Peyer's patch (tissue), 4 donors: ENCODE measurements around the gene CRYBG3. TPM values are rescaled to one million over a fixed set of nuclear protein-coding genes. Genes with fewer than 3 reads are reported as not detected.

Source experiments
- DNase-seq, 3 donors: peaks; one replicate each; pipeline ENCODE4 v3.0.0-alpha.2; 2017 to 2019
- H3K27ac ChIP-seq, 4 donors: fragments of 200-600 bp; sonication (generic); one replicate each; pipeline ENCODE4 v1.5.1; 2016 to 2019
- H3K27me3 ChIP-seq, 2 donors: fragments of 200-600 bp; sonication (generic); one replicate each; pipeline ENCODE4 v1.5.1; 2019
- H3K36me3 ChIP-seq, 3 donors: fragments of 200-600 bp; sonication (generic); one replicate each; pipeline ENCODE4 v1.5.1; 2016 to 2019
- H3K4me1 ChIP-seq, 4 donors: fragments of 200-600 bp; sonication (generic); one replicate each; pipeline ENCODE4 v1.5.1; 2016 to 2019
- H3K4me3 ChIP-seq, 4 donors: fragments of 200-600 bp; sonication (generic); 1 replicate in 3 of 4; 2 replicates in 1 of 4; pipeline ENCODE4 v1.5.1; 2016 to 2019; ENCODE audit warnings: mild to moderate bottlenecking in 1 of 4
- H3K9me3 ChIP-seq, 4 donors: fragments of 200-600 bp; sonication (generic); one replicate each; pipeline ENCODE4 v1.5.1; 2016 to 2019; ENCODE audit warnings: mild to moderate bottlenecking in 1 of 4
- POLR2A ChIP-seq, 2 donors: fragments of 450-650 bp; IDR thresholded peaks; one replicate each; pipeline ENCODE4 v1.5.1; 2017; ENCODE audit warnings: antibody characterized with exemption in 2 of 2, mild to moderate bottlenecking in 2 of 2, moderate library complexity in 2 of 2
- total RNA-seq, 4 donors: library from RNA; depleted of rRNA; stranded (reverse); fragments of >200 nt; gene quantifications; one replicate each; pipeline ENCODE4 v1.1.0, GENCODE V29; 2016
- TF ChIP-seq, protein P1 (sequence below), 6 experiments: fragments of 450-650 bp in 4 of 6; fragments of 200-600 bp in 2 of 6; sonication (generic) in 1 of 6; IDR thresholded peaks; one replicate each; pipeline ENCODE4 v1.5.1; 2017 to 2019; ENCODE audit warnings: antibody characterized with exemption in 6 of 6, mild to moderate bottlenecking in 3 of 6, moderate library complexity in 1 of 6

The CRYBG3 gene
- total RNA-seq, 4 donors from 2014 or later = 11.4 to 47.0 (median 16.9) TPM

GRCh38 chr3:97804471-97804870 is 17.3 kb upstream of the CRYBG3 start:
- H3K27me3 ChIP-seq = no peaks in the 10 kb centered on the region
- H3K9me3 ChIP-seq = no peaks in the 10 kb centered on the region
- DNase-seq = no peak
- no peaks in the 10 kb centered on the region for H3K4me1 ChIP-seq
- no peak for TF ChIP-seq POLR2A (IDR thresholded peaks at IDR 0.05)
- TF ChIP-seq, protein P1, sequence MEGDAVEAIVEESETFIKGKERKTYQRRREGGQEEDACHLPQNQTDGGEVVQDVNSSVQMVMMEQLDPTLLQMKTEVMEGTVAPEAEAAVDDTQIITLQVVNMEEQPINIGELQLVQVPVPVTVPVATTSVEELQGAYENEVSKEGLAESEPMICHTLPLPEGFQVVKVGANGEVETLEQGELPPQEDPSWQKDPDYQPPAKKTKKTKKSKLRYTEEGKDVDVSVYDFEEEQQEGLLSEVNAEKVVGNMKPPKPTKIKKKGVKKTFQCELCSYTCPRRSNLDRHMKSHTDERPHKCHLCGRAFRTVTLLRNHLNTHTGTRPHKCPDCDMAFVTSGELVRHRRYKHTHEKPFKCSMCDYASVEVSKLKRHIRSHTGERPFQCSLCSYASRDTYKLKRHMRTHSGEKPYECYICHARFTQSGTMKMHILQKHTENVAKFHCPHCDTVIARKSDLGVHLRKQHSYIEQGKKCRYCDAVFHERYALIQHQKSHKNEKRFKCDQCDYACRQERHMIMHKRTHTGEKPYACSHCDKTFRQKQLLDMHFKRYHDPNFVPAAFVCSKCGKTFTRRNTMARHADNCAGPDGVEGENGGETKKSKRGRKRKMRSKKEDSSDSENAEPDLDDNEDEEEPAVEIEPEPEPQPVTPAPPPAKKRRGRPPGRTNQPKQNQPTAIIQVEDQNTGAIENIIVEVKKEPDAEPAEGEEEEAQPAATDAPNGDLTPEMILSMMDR (IDR thresholded peaks at IDR 0.05) = no peak
- H3K27ac ChIP-seq = no peak overlapping the region
- H3K36me3 ChIP-seq = no peaks in the 10 kb centered on the region
- no peak overlapping the region for H3K4me3 ChIP-seq

DNA sequence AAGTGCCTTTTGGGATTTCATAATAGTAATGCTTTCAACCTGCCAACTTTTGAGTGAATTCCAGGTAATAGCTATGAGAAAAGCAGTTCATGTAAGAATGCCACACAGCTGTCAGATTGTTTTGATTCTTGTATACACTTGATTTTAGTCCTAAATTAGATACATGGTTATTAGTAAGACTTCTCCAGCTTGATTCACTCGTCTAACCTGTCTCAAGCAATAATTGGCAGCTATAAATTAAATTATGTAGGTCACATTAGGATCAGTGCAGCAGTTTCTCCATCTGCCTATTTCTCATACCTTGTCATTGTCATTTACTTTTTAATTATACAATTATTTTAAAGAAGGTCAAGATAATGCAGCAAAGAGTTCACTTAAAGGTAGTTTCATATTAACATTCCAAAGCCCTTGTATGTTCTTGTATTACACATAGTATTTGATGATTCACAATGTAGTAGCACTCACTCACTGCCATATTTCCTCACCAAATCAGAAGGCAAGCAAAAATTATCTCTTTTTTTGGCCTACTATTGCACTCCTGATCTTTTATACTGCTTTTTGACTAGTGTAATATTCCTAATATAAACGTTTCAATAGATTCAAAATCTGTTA is 10.9 kb upstream of the CRYBG3 start:
- TF ChIP-seq, protein P1 (IDR thresholded peaks at IDR 0.05) = no peak
- no peak for TF ChIP-seq POLR2A (IDR thresholded peaks at IDR 0.05)
- Histone ChIP-seq H3K9me3 (no peaks in the 10 kb centered on the region), H3K36me3 (no peaks in the 10 kb centered on the region), H3K4me1 (no peaks in the 10 kb centered on the region), H3K27ac (no peak overlapping the region), H3K27me3 (no peaks in the 10 kb centered on the region), H3K4me3 (no peak overlapping the region)
- no peak for DNase-seq

GRCh38 chr3:97815149-97815917 is 6.5 kb upstream of the CRYBG3 start:
- H3K27ac ChIP-seq = no peak overlapping the region
- no peaks in the 10 kb centered on the region for H3K9me3 ChIP-seq
- no peak overlapping the region for H3K4me3 ChIP-seq
- H3K27me3 ChIP-seq = no peaks in the 10 kb centered on the region
- no peak for TF ChIP-seq POLR2A (IDR thresholded peaks at IDR 0.05)
- TF ChIP-seq, protein P1 (IDR thresholded peaks at IDR 0.05) = no peak
- DNase-seq = no peak
- no peaks in the 10 kb centered on the region for H3K4me1 ChIP-seq
- no peaks in the 10 kb centered on the region for H3K36me3 ChIP-seq

- Histone ChIP-seq H3K9me3 (no peaks in the 10 kb centered on the region), H3K27me3 (no peaks in the 10 kb centered on the region), H3K4me1 (no peaks in the 10 kb centered on the region), H3K36me3 (no peaks in the 10 kb centered on the region), H3K27ac (no peak overlapping the region), H3K4me3 (no peak overlapping the region)
- DNase-seq = no peak
- no peak for TF ChIP-seq POLR2A (IDR thresholded peaks at IDR 0.05)
These were observed 5.0 kb upstream of the CRYBG3 start for GRCh38 chr3:97816811-97817210.

DNA sequence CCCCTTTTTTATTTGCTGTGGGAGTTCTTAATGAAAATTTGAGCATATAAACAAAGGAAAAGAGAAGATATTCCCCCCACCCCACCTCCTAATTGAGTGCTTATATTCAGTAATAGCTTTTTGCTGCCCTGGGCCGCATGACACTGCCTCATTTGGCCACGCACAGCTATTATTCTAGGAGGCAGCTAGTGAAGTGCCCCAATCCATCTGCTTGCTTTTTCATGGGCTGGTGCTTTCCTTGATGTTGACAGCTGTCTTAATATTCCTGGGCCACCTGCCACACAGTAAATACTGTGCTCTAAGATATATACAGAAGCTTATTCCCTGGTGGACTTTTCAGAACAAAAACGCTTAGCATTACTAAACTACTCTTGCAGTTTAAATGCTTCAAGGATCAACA is 3.8 kb upstream of the CRYBG3 start:
- no peaks in the 10 kb centered on the region for H3K27me3 ChIP-seq
- H3K36me3 ChIP-seq = no peaks in the 10 kb centered on the region
- DNase-seq = no peak
- H3K9me3 ChIP-seq = no peaks in the 10 kb centered on the region
- H3K27ac ChIP-seq = no peak overlapping the region
- no peak overlapping the region for H3K4me3 ChIP-seq
- TF ChIP-seq, protein P1 (IDR thresholded peaks at IDR 0.05) = no peak
- TF ChIP-seq POLR2A (IDR thresholded peaks at IDR 0.05) = no peak
- H3K4me1 ChIP-seq = no peaks in the 10 kb centered on the region

DNA sequence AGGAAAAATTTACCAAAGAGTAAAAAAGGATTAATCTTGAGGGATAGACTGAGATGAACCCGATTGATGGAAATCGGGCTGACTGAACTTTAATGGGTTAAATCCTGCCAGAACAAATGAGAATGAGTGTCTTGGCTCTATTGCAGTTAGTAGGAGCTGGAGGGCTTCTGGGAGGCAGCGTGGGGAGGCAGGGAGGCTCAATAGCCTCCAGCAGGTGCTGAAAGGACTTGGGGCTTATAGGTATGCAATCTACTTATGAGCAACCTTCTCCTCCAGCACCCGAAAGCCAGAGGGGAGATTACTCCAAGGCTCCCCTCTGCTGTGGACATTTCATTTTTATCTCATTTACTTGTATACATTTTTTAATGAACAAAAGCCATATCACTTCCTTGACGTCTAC is 1.0 kb upstream of the CRYBG3 start:
- Histone ChIP-seq H3K27me3 (no peaks in the 10 kb centered on the region), H3K4me1 (peaks cover 0 to 5% (median 0%) of the 10 kb centered on the region in 4 donors), H3K36me3 (no peaks in the 10 kb centered on the region), H3K9me3 (no peaks in the 10 kb centered on the region), H3K4me3 (peak overlapping the region in 3 of 4 donors; percentile 74 to 83 (median 80)), H3K27ac (peak overlapping the region in 1 of 4 donors; percentile 89)
- no peak for DNase-seq
- TF ChIP-seq POLR2A (IDR thresholded peaks at IDR 0.05) = no peak
- TF ChIP-seq, protein P1 (IDR thresholded peaks at IDR 0.05) = no peak
